DMS114 treated with DMSO at 0.1 percent for 48 hours (cell line): Measurements from ENCODE around the gene RNF213.
"Not testable (repeated sequence)": the region's sequence is repeated elsewhere in the genome, so short reads cannot be mapped to it uniquely, and the experiment has no call there.

ENCODE experiments used
- DNase-seq: peaks from one replicate; lab custom pipeline; 2025; ENCODE audit not compliant: unreplicated experiment; lab: John Stamatoyannopoulos, UW

Gene RNF213

DNA sequence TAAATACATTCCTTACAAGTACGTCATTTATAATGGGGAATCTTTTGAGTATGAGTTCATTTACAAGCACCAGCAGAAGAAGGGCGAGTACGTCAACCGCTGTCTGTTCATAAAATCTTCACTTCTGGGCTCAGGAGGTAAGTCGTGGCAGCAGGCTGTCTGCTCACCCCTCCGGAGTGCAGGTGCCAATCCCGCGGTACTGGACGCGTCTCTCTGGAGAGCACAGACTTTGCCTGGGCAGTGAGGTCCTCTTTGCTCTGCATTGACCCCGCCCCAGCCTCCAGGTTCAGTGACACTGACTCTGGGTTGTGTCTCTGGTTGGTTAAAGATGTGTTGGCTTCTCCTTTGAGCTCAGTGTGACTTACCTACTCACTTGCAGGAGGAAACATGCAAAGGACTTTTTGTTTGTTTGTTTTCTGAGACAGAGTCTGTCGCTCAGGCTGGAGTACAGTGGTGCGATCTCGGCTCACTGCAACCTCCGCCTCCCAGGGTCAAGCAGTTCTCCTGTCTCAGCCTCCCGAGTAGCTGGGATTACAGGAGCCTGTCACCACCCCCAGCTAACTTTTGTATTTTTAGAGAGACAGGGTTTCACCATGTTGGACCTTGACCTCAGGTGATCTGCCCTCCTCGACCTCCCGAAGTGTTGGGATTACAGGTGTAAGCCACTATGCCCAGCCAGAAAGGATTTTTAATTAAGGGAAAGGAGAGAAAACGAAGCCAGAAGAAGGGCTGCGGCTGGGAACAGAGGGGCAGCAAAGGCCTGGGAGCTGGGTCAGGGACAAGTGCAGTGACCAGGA is 31.2 kb downstream of the RNF213 start:
- no peak for DNase-seq

GRCh38 chr17:80292521-80292971 is 31.9 kb downstream of the RNF213 start:
- DNase-seq = no peak

GRCh38 chr17:80294210-80294609 is 33.6 kb downstream of the RNF213 start:
- DNase-seq = no peak

- no peak for DNase-seq
These were observed 34.0 kb downstream of the RNF213 start for GRCh38 chr17:80294653-80295052.

- no peak for DNase-seq
These were observed 34.5 kb downstream of the RNF213 start for GRCh38 chr17:80295146-80295545.

DNA sequence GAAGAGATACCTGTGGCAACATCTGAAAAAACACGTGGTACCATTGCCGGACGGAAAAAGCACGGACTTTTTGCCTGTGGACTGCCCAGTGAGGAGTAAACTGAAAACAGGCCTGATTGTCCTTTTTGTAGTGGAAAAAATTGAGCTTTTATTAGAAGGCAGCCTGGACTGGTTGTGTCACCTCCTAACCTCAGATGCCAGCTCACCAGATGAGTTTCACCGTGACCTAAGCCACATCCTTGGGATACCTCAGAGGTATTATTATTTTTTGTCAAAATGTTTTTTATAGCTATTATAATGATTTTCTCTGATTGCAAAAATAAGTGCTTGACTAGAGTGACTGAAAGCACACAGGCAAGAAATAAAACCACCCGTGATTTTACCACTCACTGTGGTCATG is 34.9 kb downstream of the RNF213 start:
- no peak for DNase-seq

GRCh38 chr17:80296221-80296620 is 35.6 kb downstream of the RNF213 start:
- DNase-seq = no peak

- no peak for DNase-seq
These were observed 37.4 kb downstream of the RNF213 start for GRCh38 chr17:80297996-80298560.

DNA sequence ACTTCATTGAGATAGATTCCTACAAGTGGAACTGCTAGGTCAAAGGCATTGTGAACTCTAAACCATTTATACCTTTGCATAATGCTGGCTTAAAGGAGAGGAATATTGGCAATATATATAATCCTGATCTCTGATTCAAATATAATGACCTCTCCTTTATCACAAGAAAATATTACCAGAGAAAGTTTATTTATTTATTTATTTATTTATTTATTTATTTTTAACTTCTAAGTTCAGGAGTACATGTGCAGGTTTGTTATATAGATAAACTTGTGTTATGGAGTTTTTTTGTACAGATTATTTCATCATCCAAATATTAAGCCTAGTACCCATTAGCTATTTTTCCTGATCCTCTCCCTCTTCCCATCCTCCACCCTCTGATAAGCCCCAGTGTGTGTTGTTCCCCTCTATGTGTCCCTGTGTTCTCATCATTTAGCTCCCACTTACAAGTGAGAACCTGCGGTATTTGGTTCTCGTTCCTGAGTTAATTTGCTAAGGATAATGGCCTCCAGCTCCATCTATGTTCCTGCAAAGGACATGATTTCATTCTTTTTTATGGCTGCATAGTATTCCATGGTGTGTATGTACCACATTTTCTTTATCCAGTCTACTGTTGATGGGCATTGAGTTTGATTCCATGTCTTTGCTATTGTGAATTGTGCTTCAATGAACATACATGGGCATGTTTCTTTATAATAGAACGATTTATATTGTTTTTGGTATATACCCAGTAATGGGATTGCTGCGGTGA is 38.9 kb downstream of the RNF213 start:
- DNase-seq = not testable (repeated sequence)

DNA sequence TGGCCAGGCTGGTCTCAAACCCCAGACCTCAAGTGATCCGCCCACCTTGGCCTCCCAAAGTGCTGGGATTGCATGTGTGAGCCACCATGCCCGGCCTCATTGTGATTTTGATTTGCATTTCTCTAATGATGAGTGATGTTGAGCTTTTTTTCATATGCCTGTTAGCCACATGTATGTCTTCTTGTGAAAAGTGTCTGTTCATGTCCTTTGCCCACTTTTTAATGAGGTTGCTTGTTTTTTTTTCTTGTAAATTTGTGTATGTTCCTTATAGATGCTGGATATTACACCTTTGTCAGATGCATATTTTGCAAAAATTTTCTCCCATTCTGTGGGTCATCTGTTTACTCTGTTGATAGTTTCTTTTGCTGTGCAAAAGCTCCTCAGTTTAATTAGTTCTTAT is 40.1 kb downstream of the RNF213 start:
- DNase-seq = not testable (repeated sequence)

- no peak for DNase-seq
These were observed 43.2 kb downstream of the RNF213 start for GRCh38 chr17:80303824-80304223.

GRCh38 chr17:80307994-80308691 is 47.5 kb downstream of the RNF213 start:
- no peak for DNase-seq

- DNase-seq = no peak
These were observed 48.3 kb downstream of the RNF213 start for GRCh38 chr17:80308692-80309517.

- no peak for DNase-seq
These were observed 50.7 kb downstream of the RNF213 start for GRCh38 chr17:80311216-80311827.

- no peak for DNase-seq
These were observed 52.0 kb downstream of the RNF213 start for GRCh38 chr17:80312621-80313135.

GRCh38 chr17:80313160-80313829 is 52.6 kb downstream of the RNF213 start:
- no peak for DNase-seq

DNA sequence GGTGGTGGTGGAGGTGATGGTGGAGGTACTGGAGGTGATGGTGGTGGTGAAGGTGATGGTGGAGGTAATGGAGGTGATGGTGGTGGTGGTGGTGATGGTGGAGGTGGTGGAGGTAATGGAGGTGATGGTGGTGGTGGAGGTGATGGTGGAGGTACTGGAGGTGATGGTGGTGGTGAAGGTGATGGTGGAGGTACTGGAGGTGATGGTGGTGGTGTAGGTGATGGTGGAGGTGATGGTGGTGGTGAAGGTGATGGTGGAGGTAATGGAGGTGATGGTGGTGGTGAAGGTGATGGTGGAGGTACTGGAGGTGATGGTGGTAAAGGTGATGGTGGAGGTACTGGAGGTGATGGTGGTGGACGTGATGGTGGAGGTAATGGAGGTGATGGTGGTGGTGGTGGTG is 53.3 kb downstream of the RNF213 start:
- not testable (repeated sequence) for DNase-seq

DNA sequence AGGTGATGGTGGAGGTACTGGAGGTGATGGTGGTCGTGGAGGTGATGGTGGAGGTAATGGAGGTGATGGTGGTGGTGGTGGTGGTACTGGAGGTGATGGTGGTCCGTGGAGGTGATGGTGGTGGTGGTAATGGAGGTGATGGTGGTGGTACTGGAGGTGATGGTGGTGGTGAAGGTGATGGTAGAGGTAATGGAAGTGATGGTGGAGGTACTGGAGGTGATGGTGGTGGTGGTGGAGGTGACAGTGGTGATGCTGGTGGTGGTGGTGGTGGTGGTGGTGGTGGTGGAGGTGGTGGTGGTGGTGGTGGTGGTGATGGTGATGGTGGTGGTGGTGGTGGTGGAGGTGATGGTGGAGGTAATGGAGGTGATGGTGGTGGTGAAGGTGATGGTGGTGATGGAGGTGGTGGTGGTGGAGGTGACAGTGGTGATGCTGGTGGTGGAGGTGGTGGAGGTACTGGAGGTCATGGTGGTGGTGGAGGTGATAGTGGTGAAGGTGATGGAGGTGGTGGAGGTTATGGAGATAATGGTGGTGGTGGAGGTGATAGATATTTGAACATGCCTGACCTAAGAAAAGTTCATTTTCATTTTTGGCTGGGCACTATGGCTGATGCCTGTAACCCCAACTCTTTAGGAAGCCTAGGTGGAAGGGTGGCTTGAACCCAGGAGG is 55.0 kb downstream of the RNF213 start:
- DNase-seq = no peak

GRCh38 chr17:80316431-80316830 is 55.8 kb downstream of the RNF213 start:
- DNase-seq = no peak
